Osteocyte (in vitro differentiated cells): ENCODE measurements around the gene ELSPBP1. TPM values are rescaled to one million over a fixed set of nuclear protein-coding genes. Genes with fewer than 3 reads are reported as not detected.

Source experiments
- DNase-seq: peaks from one replicate; pipeline ENCODE4 v3.0.0; 2021; ENCODE audit warnings: mixed read lengths; ENCODE audit not compliant: unreplicated experiment; ENCODE audit errors: extremely low spot score
- H3K27ac Mint-ChIP-seq: one replicate; pipeline ENCODE4 v1.8.0; 2021; ENCODE audit warnings: mild to moderate bottlenecking, mixed read lengths; ENCODE audit not compliant: unreplicated experiment
- H3K27me3 Mint-ChIP-seq: one replicate; pipeline ENCODE4 v1.8.0; 2021; ENCODE audit warnings: mixed read lengths; ENCODE audit not compliant: unreplicated experiment
- H3K36me3 Mint-ChIP-seq: one replicate; pipeline ENCODE4 v1.8.0; 2021; ENCODE audit warnings: mixed read lengths; ENCODE audit not compliant: unreplicated experiment
- H3K4me1 Mint-ChIP-seq: one replicate; pipeline ENCODE4 v1.8.0; 2021; ENCODE audit warnings: mixed read lengths; ENCODE audit not compliant: unreplicated experiment
- H3K4me3 Mint-ChIP-seq: one replicate; pipeline ENCODE4 v1.8.0; 2021; ENCODE audit warnings: mild to moderate bottlenecking, moderate library complexity, mixed read lengths; ENCODE audit not compliant: unreplicated experiment
- H3K9me3 Mint-ChIP-seq: one replicate; pipeline ENCODE4 v1.8.0; 2021; ENCODE audit warnings: mixed read lengths; ENCODE audit not compliant: unreplicated experiment
- CTCF ChIP-seq: fragments of 200-600 bp; sonication (generic); IDR thresholded peaks from 2 replicates; pipeline ENCODE4 v1.5.0; 2021; ENCODE audit warnings: antibody characterized with exemption, mild to moderate bottlenecking, moderate library complexity
- total RNA-seq: library from RNA; stranded (reverse); gene quantifications from 2 replicates; pipeline ENCODE4 v1.2.1, GENCODE V29; 2021

Gene ELSPBP1
- total RNA-seq, 1 donor from 2014 or later: not detected

DNA sequence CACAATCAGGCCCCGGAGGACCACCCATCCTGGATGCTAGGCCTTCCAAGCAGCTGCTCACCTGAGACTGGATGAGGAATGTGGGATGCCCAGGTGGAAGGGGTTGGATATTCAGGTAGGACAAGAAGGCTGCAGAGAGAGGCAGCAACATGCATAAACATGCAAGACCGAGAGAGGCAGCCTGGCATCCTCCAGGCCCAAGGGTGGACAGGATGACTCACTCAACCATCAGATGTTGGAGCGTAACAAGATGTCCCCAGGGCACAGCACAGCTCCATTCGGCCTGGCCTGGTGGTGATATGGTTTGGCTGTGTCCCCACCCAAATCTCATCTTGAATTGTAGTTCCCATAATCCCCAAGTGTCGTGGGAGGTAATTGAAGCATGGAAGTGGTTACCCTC is 59.4 kb downstream of the ELSPBP1 start:
- Mint-ChIP-seq H3K9me3 (peaks cover 7% of the 10 kb centered on the region), H3K36me3 (no peaks in the 10 kb centered on the region), H3K4me3 (no peak overlapping the region), H3K27me3 (peaks cover 4% of the 10 kb centered on the region), H3K4me1 (no peaks in the 10 kb centered on the region), H3K27ac (no peak overlapping the region)
- DNase-seq: no peak
- no peak for TF ChIP-seq CTCF

DNA sequence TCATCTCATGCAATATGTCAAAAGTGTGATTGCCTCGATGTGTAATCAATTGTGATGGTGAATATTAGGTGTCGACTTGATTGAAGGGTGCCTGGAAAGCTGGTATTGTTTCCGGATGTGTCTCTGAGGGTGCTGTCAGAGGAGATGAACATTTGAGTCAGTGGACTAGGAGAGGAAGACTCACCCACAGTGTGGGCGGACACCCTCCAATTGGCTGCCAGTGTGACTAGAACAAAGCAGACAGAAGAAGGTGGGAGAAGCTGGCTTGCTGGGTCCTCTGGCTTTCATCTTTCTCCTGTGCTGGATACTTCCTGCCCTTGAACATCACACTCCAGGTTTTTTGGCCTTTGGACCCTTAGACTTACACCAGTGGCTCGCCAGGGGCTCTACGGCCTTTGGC is 64.9 kb downstream of the ELSPBP1 start:
- no peak overlapping the region for H3K27ac Mint-ChIP-seq
- H3K27me3 Mint-ChIP-seq: peaks cover 6% of the 10 kb centered on the region
- DNase-seq: no peak
- TF ChIP-seq CTCF: no peak
- no peaks in the 10 kb centered on the region for H3K4me1 Mint-ChIP-seq
- no peaks in the 10 kb centered on the region for H3K9me3 Mint-ChIP-seq
- H3K4me3 Mint-ChIP-seq: no peak overlapping the region
- H3K36me3 Mint-ChIP-seq: no peaks in the 10 kb centered on the region

DNA sequence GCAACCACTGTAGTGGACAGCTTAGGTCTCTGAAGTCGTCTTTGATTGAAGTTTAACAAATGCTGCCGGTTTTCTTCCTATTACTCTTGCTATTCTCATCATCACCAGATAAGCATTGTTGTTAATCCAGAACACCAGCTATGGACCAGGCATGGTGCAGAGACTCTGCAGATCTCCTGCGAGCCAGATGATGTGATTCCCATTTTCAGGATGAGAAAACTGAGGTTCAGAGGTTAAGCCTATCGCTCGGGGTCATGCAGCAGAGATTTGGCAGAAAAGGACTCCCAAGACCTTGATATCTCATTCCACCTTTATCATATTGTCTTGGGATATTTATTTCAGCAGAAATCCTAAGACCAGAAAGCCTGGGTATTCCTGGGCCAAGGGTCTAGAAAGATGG is 65.9 kb downstream of the ELSPBP1 start:
- no peaks in the 10 kb centered on the region for H3K36me3 Mint-ChIP-seq
- H3K9me3 Mint-ChIP-seq: no peaks in the 10 kb centered on the region
- H3K4me3 Mint-ChIP-seq: no peak overlapping the region
- DNase-seq: no peak
- peaks cover 12% of the 10 kb centered on the region for H3K27me3 Mint-ChIP-seq
- no peak overlapping the region for H3K27ac Mint-ChIP-seq
- H3K4me1 Mint-ChIP-seq: no peaks in the 10 kb centered on the region
- TF ChIP-seq CTCF: no peak

- Mint-ChIP-seq H3K9me3 (no peaks in the 10 kb centered on the region), H3K4me3 (no peak overlapping the region), H3K27me3 (peaks cover 12% of the 10 kb centered on the region), H3K4me1 (no peaks in the 10 kb centered on the region), H3K36me3 (no peaks in the 10 kb centered on the region), H3K27ac (no peak overlapping the region)
- DNase-seq: no peak
- TF ChIP-seq CTCF: no peak
Observed at GRCh38 chr19:48061401-48062344, 67.2 kb downstream of the ELSPBP1 start.

GRCh38 chr19:48064509-48064908 is 70.1 kb downstream of the ELSPBP1 start:
- Mint-ChIP-seq H3K27me3 (peaks cover 12% of the 10 kb centered on the region), H3K9me3 (no peaks in the 10 kb centered on the region), H3K36me3 (no peaks in the 10 kb centered on the region), H3K27ac (no peak overlapping the region), H3K4me1 (no peaks in the 10 kb centered on the region), H3K4me3 (no peak overlapping the region)
- no peak for DNase-seq
- no peak for TF ChIP-seq CTCF
